ENCODE results near the gene CMSS1. TPM values are rescaled to one million over a fixed set of nuclear protein-coding genes. Genes with fewer than 3 reads are reported as not detected.
"Not testable (repeated sequence)": the region's sequence is repeated elsewhere in the genome, so short reads cannot be mapped to it uniquely, and the experiment has no call there.

The CMSS1 gene
- total RNA-seq, 1 experiment from 2014 or later, result 117 TPM

- H3K4me3 Mint-ChIP-seq (ENCODE audit: unreplicated experiment), result no peak overlapping the region
- DNase-seq (ENCODE audit: unreplicated experiment), result peak; percentile 55
Observed at GRCh38 chr3:100045696-100046095, 228.0 kb downstream of the CMSS1 start.

GRCh38 chr3:100046986-100047385 is 229.3 kb downstream of the CMSS1 start:
- no peaks in the 10 kb centered on the region for H3K9me3 Mint-ChIP-seq (ENCODE audit: unreplicated experiment)
- peak overlapping the region; percentile 85 for H3K27ac Mint-ChIP-seq (ENCODE audit: low read depth, unreplicated experiment)
- ChIA-PET CTCF (interaction anchor here (0.6 to 1.8 kb wide), 3 partner anchors 9 to 203 kb away, joined by 3 to 10 read pairs (median 6); no protein-coding TSS in a partner anchor), POLR2A (interaction anchor here (0.7 to 1.5 kb wide), 12 partner anchors 9 to 354 kb away, joined by 3 to 6 read pairs (median 3); partner anchors contain the start of genes LNP1 and TOMM70)
- H3K36me3 Mint-ChIP-seq (ENCODE audit: insufficient read depth, unreplicated experiment), result peaks cover 1% of the 10 kb centered on the region
- BruUV-seq (replicated peaks), result no TSS peak
- H3K4me1 Mint-ChIP-seq (ENCODE audit: insufficient read depth, unreplicated experiment), result peaks cover 48% of the 10 kb centered on the region
- no peaks in the 10 kb centered on the region for H3K27me3 Mint-ChIP-seq (ENCODE audit: insufficient read depth, unreplicated experiment)
- peak overlapping the region; percentile 22 for H3K4me3 Mint-ChIP-seq (ENCODE audit: unreplicated experiment)
- no peak for TF ChIP-seq CTCF (IDR thresholded peaks at IDR 0.05; ENCODE audit: unreplicated experiment)
- no peak for DNase-seq (ENCODE audit: unreplicated experiment)
- intact Hi-C loops (cut with micrococcal nuclease), result no loop called here

More at GRCh38 chr3:100045696-100046095, 228.0 kb downstream of the CMSS1 start:
- intact Hi-C loops (cut with micrococcal nuclease), result no loop called here
- no peaks in the 10 kb centered on the region for H3K27me3 Mint-ChIP-seq (ENCODE audit: insufficient read depth, unreplicated experiment)
- peaks cover 61% of the 10 kb centered on the region for H3K4me1 Mint-ChIP-seq (ENCODE audit: insufficient read depth, unreplicated experiment)
- TF ChIP-seq CTCF (IDR thresholded peaks at IDR 0.05; ENCODE audit: unreplicated experiment), result no peak
- ChIA-PET POLR2A (interaction anchor here (0.6 to 2.8 kb wide), 7 partner anchors 13 to 226 kb away, joined by 3 to 12 read pairs (median 3); no protein-coding TSS in a partner anchor), CTCF (interaction anchor here (0.8 to 1.9 kb wide), 4 partner anchors 23 to 213 kb away, joined by 3 to 13 read pairs (median 6); no protein-coding TSS in a partner anchor)
- H3K27ac Mint-ChIP-seq (ENCODE audit: low read depth, unreplicated experiment), result peak overlapping the region; percentile 85
- no TSS peak for BruUV-seq (replicated peaks)
- H3K9me3 Mint-ChIP-seq (ENCODE audit: unreplicated experiment), result no peaks in the 10 kb centered on the region
- peaks cover 6% of the 10 kb centered on the region for H3K36me3 Mint-ChIP-seq (ENCODE audit: insufficient read depth, unreplicated experiment)

GRCh38 chr3:100047455-100048141 is 229.9 kb downstream of the CMSS1 start:
- intact Hi-C loops (cut with micrococcal nuclease), result no loop called here
- CTCF ChIA-PET, result interaction anchor here (0.6 to 1.8 kb wide), 9 partner anchors 9 to 950 kb away, joined by 3 to 10 read pairs (median 3); no protein-coding TSS in a partner anchor
- no peak for TF ChIP-seq CTCF (IDR thresholded peaks at IDR 0.05; ENCODE audit: unreplicated experiment)
- DNase-seq (ENCODE audit: unreplicated experiment), result peak; percentile 74
- H3K9me3 Mint-ChIP-seq (ENCODE audit: unreplicated experiment), result no peaks in the 10 kb centered on the region
- no peaks in the 10 kb centered on the region for H3K36me3 Mint-ChIP-seq (ENCODE audit: insufficient read depth, unreplicated experiment)
- no peaks in the 10 kb centered on the region for H3K27me3 Mint-ChIP-seq (ENCODE audit: insufficient read depth, unreplicated experiment)
- peak overlapping the region; percentile 85 for H3K27ac Mint-ChIP-seq (ENCODE audit: low read depth, unreplicated experiment)
- H3K4me3 Mint-ChIP-seq (ENCODE audit: unreplicated experiment), result peak overlapping the region; percentile 22
- POLR2A ChIA-PET, result interaction anchor here (0.5 to 1.5 kb wide), 16 partner anchors 8 to 627 kb away, joined by 3 to 6 read pairs (median 3); partner anchors contain the start of genes LNP1, TBC1D23 and TOMM70
- no TSS peak for BruUV-seq (replicated peaks)
- H3K4me1 Mint-ChIP-seq (ENCODE audit: insufficient read depth, unreplicated experiment), result peaks cover 44% of the 10 kb centered on the region

- BruUV-seq (replicated peaks), result no TSS peak
- H3K36me3 Mint-ChIP-seq (ENCODE audit: insufficient read depth, unreplicated experiment), result no peaks in the 10 kb centered on the region
- H3K27me3 Mint-ChIP-seq (ENCODE audit: insufficient read depth, unreplicated experiment), result no peaks in the 10 kb centered on the region
- no peak for DNase-seq (ENCODE audit: unreplicated experiment)
- no peak for TF ChIP-seq CTCF (IDR thresholded peaks at IDR 0.05; ENCODE audit: unreplicated experiment)
- peaks cover 38% of the 10 kb centered on the region for H3K4me1 Mint-ChIP-seq (ENCODE audit: insufficient read depth, unreplicated experiment)
- no peaks in the 10 kb centered on the region for H3K9me3 Mint-ChIP-seq (ENCODE audit: unreplicated experiment)
- H3K4me3 Mint-ChIP-seq (ENCODE audit: unreplicated experiment), result peak overlapping the region; percentile 22
- H3K27ac Mint-ChIP-seq (ENCODE audit: low read depth, unreplicated experiment), result peak overlapping the region; percentile 85
- ChIA-PET POLR2A (interaction anchor here (0.7 to 1.5 kb wide), 8 partner anchors 9 to 353 kb away, joined by 3 to 5 read pairs (median 4); partner anchors contain the start of genes LNP1, TBC1D23 and TOMM70), CTCF (interaction anchor here (0.6 to 1.8 kb wide), 6 partner anchors 8 to 949 kb away, joined by 3 to 10 read pairs (median 4); no protein-coding TSS in a partner anchor)
- intact Hi-C loops (cut with micrococcal nuclease), result no loop called here
Observed at GRCh38 chr3:100048248-100048647, 230.6 kb downstream of the CMSS1 start.

GRCh38 chr3:100051513-100051912 is 233.9 kb downstream of the CMSS1 start:
- peaks cover 20% of the 10 kb centered on the region for H3K4me1 Mint-ChIP-seq (ENCODE audit: insufficient read depth, unreplicated experiment)
- DNase-seq (ENCODE audit: unreplicated experiment); H3K27ac Mint-ChIP-seq (ENCODE audit: low read depth, unreplicated experiment); H3K4me3 Mint-ChIP-seq (ENCODE audit: unreplicated experiment); intact Hi-C loops (cut with micrococcal nuclease); H3K9me3 Mint-ChIP-seq (ENCODE audit: unreplicated experiment); H3K36me3 Mint-ChIP-seq (ENCODE audit: insufficient read depth, unreplicated experiment); BruUV-seq (replicated peaks); H3K27me3 Mint-ChIP-seq (ENCODE audit: insufficient read depth, unreplicated experiment); POLR2A ChIA-PET: not testable (repeated sequence)
- CTCF ChIA-PET, result interaction anchor here (2.5 kb wide), 1 partner anchor 17 kb away, joined by 19 read pairs; no protein-coding TSS in a partner anchor

All from MCF 10A (cell line).